Common myeloid progenitor, CD34-positive (primary cell): ENCODE results near the gene HMCN2.

Experiments used
- CTCF ChIA-PET: fragments of 350-600 bp; sonication (Branson Sonifier 250); formaldehyde crosslinking; loops from one replicate; lab custom pipeline; 2021; ENCODE audit warnings: antibody characterized with exemption; lab: Charles Lee
- POLR2A ChIA-PET: fragments of 350-600 bp; sonication (Branson Sonifier 250); formaldehyde crosslinking; loops from one replicate; lab custom pipeline; 2021; ENCODE audit warnings: antibody characterized with exemption; lab: Charles Lee
- DNase-seq, 3 donors: peaks; one replicate each; pipeline versions ENCODE4 v3.0.0 to v3.0.0-alpha.2; 2013
- H3K27ac ChIP-seq, 2 experiments: 1 replicate in 1 of 2; 2 replicates in 1 of 2; pipeline ENCODE4 v1.7.0; 2013; ENCODE audit warnings: inconsistent platforms in 2 of 2, low read length in 2 of 2, mild to moderate bottlenecking in 2 of 2, low read depth in 1 of 2, moderate library complexity in 1 of 2; ENCODE audit not compliant: severe bottlenecking in 2 of 2, insufficient read depth in 1 of 2, poor library complexity in 1 of 2
- H3K27me3 ChIP-seq, 5 experiments: replicated peaks in 2 of 5; 1 replicate in 3 of 5; 2 replicates in 2 of 5; pipeline versions ENCODE4 v1.6.1 to v1.7.0; 2013; ENCODE audit warnings: low read length in 4 of 5, mild to moderate bottlenecking in 2 of 5, moderate library complexity in 2 of 5, inconsistent platforms in 1 of 5; ENCODE audit not compliant: insufficient read depth in 5 of 5, control insufficient read depth in 4 of 5
- H3K36me3 ChIP-seq, 4 experiments: 1 replicate in 2 of 4; 2 replicates in 2 of 4; pipeline versions ENCODE4 v1.6.1 to v1.7.0; 2013; ENCODE audit warnings: low read length in 3 of 4, control low read depth in 1 of 4, mild to moderate bottlenecking in 1 of 4; ENCODE audit not compliant: control insufficient read depth in 4 of 4, insufficient read depth in 4 of 4
- H3K4me1 ChIP-seq, 4 experiments: 1 replicate in 3 of 4; 2 replicates in 1 of 4; pipeline versions ENCODE4 v1.6.1 to v1.7.1; 2013; ENCODE audit warnings: low read length in 3 of 4, mild to moderate bottlenecking in 3 of 4, control low read depth in 1 of 4, inconsistent platforms in 1 of 4, moderate library complexity in 1 of 4; ENCODE audit not compliant: control insufficient read depth in 4 of 4, insufficient read depth in 4 of 4; ENCODE audit errors: control extremely low read depth in 1 of 4
- H3K4me3 ChIP-seq, 7 experiments: 1 replicate in 4 of 7; 2 replicates in 3 of 7; pipeline versions ENCODE4 v1.5.1 to v1.7.0; 2013; ENCODE audit warnings: mild to moderate bottlenecking in 7 of 7, low read length in 6 of 7, moderate library complexity in 6 of 7, inconsistent platforms in 2 of 7, low read depth in 2 of 7, control low read depth in 1 of 7; ENCODE audit not compliant: insufficient read depth in 4 of 7, control insufficient read depth in 1 of 7; ENCODE audit errors: extremely low read depth in 1 of 7
- H3K9me3 ChIP-seq, 5 experiments: 1 replicate in 4 of 5; 2 replicates in 1 of 5; pipeline versions ENCODE4 v1.6.1 to v1.7.1; 2013; ENCODE audit warnings: low read length in 4 of 5, mild to moderate bottlenecking in 2 of 5, inconsistent platforms in 1 of 5, low read depth in 1 of 5, moderate library complexity in 1 of 5; ENCODE audit not compliant: control insufficient read depth in 4 of 5, insufficient read depth in 2 of 5; ENCODE audit errors: control extremely low read depth in 1 of 5
- WGBS: methylation state at CpG from one replicate; pipeline ENCODE4 v1.1.5; 2013; ENCODE audit not compliant: insufficient coverage; 5-methylcytosine and 5-hydroxymethylcytosine counted together

The HMCN2 gene

GRCh38 chr9:130239741-130240241, 25.8 kb upstream of the HMCN2 start:
- Histone ChIP-seq H3K4me1 (peaks cover 0 to 18% (median 9%) of the 10 kb centered on the region in 4 experiments), H3K9me3 (no peaks in the 10 kb centered on the region), H3K4me3 (no peak overlapping the region), H3K27ac (no peak overlapping the region), H3K27me3 (peaks cover 0 to 1% (median 0%) of the 10 kb centered on the region in 5 experiments), H3K36me3 (no peaks in the 10 kb centered on the region)
- 69% methylated on average over 6 of the region's 9 CpGs for WGBS
- no peak for DNase-seq
- POLR2A ChIA-PET: no interaction called here
- CTCF ChIA-PET: interaction anchor here (2.2 to 5.7 kb wide), 3 partner anchors 10 to 134 kb away, joined by 7 to 61 read pairs (median 9); no protein-coding TSS in a partner anchor

- Histone ChIP-seq H3K36me3 (no peaks in the 10 kb centered on the region), H3K27ac (no peak overlapping the region), H3K9me3 (no peaks in the 10 kb centered on the region), H3K4me1 (peaks cover 0 to 18% (median 9%) of the 10 kb centered on the region in 4 experiments), H3K27me3 (peaks cover 0 to 1% (median 0%) of the 10 kb centered on the region in 5 experiments), H3K4me3 (peak overlapping the region in 2 of 7 experiments; percentile 9 to 30)
- ChIA-PET POLR2A (no interaction called here), CTCF (interaction anchor here (1.4 to 5.7 kb wide), 6 partner anchors 11 to 136 kb away, joined by 3 to 61 read pairs (median 7); no protein-coding TSS in a partner anchor)
- WGBS: 94% methylated on average over 4 of the region's 5 CpGs
- peak; percentile 47 to 54 (median 48) for DNase-seq
Measured at GRCh38 chr9:130240410-130241197, 25.0 kb upstream of the HMCN2 start.

GRCh38 chr9:130241198-130241535, 24.4 kb upstream of the HMCN2 start:
- no peak overlapping the region for H3K4me3 ChIP-seq
- peaks cover 0 to 1% (median 0%) of the 10 kb centered on the region in 5 experiments for H3K27me3 ChIP-seq
- peaks cover 0 to 14% (median 8%) of the 10 kb centered on the region in 4 experiments for H3K4me1 ChIP-seq
- no peaks in the 10 kb centered on the region for H3K9me3 ChIP-seq
- no peak for DNase-seq
- H3K27ac ChIP-seq: no peak overlapping the region
- no CpG with 5 or more reads among the region's 1 CpG for WGBS
- POLR2A ChIA-PET: no interaction called here
- no peaks in the 10 kb centered on the region for H3K36me3 ChIP-seq
- CTCF ChIA-PET: interaction anchor here (1.0 to 3.0 kb wide), 7 partner anchors 9 to 137 kb away, joined by 3 to 10 read pairs (median 7); no protein-coding TSS in a partner anchor

GRCh38 chr9:130242270-130243014, 23.1 kb upstream of the HMCN2 start:
- DNase-seq: no peak
- CTCF ChIA-PET: interaction anchor here (0.6 to 3.0 kb wide), 11 partner anchors 10 to 138 kb away, joined by 3 to 10 read pairs (median 3); no protein-coding TSS in a partner anchor
- WGBS: 90% methylated on average over 6 of the region's 11 CpGs
- POLR2A ChIA-PET: no interaction called here
- Histone ChIP-seq H3K27ac (no peak overlapping the region), H3K36me3 (no peaks in the 10 kb centered on the region), H3K9me3 (no peaks in the 10 kb centered on the region), H3K27me3 (peaks cover 0 to 1% (median 0%) of the 10 kb centered on the region in 5 experiments), H3K4me1 (peaks cover 0 to 12% (median 7%) of the 10 kb centered on the region in 4 experiments), H3K4me3 (no peak overlapping the region)

- DNase-seq: peak; percentile 44 to 68 (median 64)
- Histone ChIP-seq H3K4me3 (peak overlapping the region in 2 of 7 experiments; percentile 5 to 11), H3K27ac (no peak overlapping the region), H3K36me3 (no peaks in the 10 kb centered on the region), H3K27me3 (peaks cover 0 to 1% (median 0%) of the 10 kb centered on the region in 5 experiments), H3K4me1 (peaks cover 0 to 12% (median 7%) of the 10 kb centered on the region in 4 experiments), H3K9me3 (no peaks in the 10 kb centered on the region)
- POLR2A ChIA-PET: no interaction called here
- 30% methylated on average over 28 of the region's 35 CpGs for WGBS
- CTCF ChIA-PET: interaction anchor here (0.6 to 3.0 kb wide), 9 partner anchors 8 to 136 kb away, joined by 3 to 10 read pairs (median 3); no protein-coding TSS in a partner anchor
Measured at GRCh38 chr9:130243015-130243881, 22.3 kb upstream of the HMCN2 start.

- Histone ChIP-seq H3K4me1 (peaks cover 0 to 12% (median 7%) of the 10 kb centered on the region in 4 experiments), H3K9me3 (no peaks in the 10 kb centered on the region), H3K36me3 (no peaks in the 10 kb centered on the region), H3K4me3 (no peak overlapping the region), H3K27me3 (peaks cover 0 to 1% (median 0%) of the 10 kb centered on the region in 5 experiments), H3K27ac (no peak overlapping the region)
- WGBS: 96% methylated on average over 7 of the region's 7 CpGs
- no peak for DNase-seq
- POLR2A ChIA-PET: no interaction called here
- CTCF ChIA-PET: interaction anchor here (1.0 to 3.0 kb wide), 5 partner anchors 8 to 28 kb away, joined by 3 to 10 read pairs (median 5); no protein-coding TSS in a partner anchor
Measured at GRCh38 chr9:130243882-130244170, 21.7 kb upstream of the HMCN2 start.
